SK-N-MC (cell line): ENCODE results near the gene PDK2.

ENCODE experiments used
- EZH2 ChIP-seq: fragments of 200-600 bp; sonication (generic); IDR thresholded peaks from one replicate; pipeline ENCODE4 v1.6.1; 2017; ENCODE audit warnings: antibody characterized with exemption
- FOXP2 ChIP-seq: optimal IDR thresholded peaks from 2 replicates; pipeline ENCODE3; 2011; ENCODE audit warnings: mild to moderate bottlenecking, moderate library complexity; ENCODE audit not compliant: insufficient read depth; ENCODE audit errors: extremely low read length, control extremely low read depth
- POLR2AphosphoS5 ChIP-seq: IDR thresholded peaks from 2 replicates; pipeline ENCODE4 v1.6.1; 2012; ENCODE audit warnings: mild to moderate bottlenecking, low read depth, low read length, borderline replicate concordance

GRCh38 chr17:50125420-50125997 is 30.4 kb downstream of the PDK2 start:
- TF ChIP-seq POLR2AphosphoS5 (no peak), EZH2 (no peak), FOXP2 (no peak)
